ENCODE data around the gene BMS1.

DNA sequence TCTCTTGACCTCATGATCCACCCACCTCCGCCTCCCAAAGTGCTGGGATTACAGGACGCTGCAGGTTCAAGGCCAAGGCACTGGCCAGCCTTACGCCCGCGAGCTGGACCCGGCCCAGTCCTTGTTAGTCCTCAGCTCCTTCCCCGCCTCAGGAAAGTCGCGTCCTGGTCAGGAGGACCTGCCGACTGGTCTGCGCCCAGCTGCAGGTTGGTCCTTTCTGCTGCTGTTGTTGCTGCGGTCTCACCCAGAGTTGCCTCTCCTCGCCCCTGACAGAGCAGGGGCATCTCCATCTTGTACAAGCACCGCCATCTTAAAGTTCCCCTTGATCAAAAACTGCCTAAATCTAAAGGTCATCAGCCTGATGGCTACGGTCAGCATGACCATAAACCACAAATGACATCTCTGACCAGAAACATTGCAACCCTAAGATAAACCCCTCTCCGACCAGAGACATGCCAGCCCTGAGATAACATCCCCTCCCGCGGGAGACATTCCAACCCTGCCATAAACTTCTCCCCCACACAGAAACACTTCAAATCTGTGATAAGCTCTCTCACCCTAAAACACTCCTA lies 13.9 kb upstream of the BMS1 start:
- TF ChIP-seq, protein P1, sequence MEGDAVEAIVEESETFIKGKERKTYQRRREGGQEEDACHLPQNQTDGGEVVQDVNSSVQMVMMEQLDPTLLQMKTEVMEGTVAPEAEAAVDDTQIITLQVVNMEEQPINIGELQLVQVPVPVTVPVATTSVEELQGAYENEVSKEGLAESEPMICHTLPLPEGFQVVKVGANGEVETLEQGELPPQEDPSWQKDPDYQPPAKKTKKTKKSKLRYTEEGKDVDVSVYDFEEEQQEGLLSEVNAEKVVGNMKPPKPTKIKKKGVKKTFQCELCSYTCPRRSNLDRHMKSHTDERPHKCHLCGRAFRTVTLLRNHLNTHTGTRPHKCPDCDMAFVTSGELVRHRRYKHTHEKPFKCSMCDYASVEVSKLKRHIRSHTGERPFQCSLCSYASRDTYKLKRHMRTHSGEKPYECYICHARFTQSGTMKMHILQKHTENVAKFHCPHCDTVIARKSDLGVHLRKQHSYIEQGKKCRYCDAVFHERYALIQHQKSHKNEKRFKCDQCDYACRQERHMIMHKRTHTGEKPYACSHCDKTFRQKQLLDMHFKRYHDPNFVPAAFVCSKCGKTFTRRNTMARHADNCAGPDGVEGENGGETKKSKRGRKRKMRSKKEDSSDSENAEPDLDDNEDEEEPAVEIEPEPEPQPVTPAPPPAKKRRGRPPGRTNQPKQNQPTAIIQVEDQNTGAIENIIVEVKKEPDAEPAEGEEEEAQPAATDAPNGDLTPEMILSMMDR (IDR thresholded peaks at IDR 0.05; ENCODE audit: low read length): no peak
- TF ChIP-seq EZH2 (IDR thresholded peaks at IDR 0.05; ENCODE audit: borderline replicate concordance, low read length): no peak

Data from OCI-LY1 (cell line).